ENCODE measurements around the gene ALDOA. TPM values are rescaled to one million over a fixed set of nuclear protein-coding genes. Genes with fewer than 3 reads are reported as not detected.

The ALDOA gene
- total RNA-seq, 2 donors from 2014 or later, result 306 to 384 TPM

DNA sequence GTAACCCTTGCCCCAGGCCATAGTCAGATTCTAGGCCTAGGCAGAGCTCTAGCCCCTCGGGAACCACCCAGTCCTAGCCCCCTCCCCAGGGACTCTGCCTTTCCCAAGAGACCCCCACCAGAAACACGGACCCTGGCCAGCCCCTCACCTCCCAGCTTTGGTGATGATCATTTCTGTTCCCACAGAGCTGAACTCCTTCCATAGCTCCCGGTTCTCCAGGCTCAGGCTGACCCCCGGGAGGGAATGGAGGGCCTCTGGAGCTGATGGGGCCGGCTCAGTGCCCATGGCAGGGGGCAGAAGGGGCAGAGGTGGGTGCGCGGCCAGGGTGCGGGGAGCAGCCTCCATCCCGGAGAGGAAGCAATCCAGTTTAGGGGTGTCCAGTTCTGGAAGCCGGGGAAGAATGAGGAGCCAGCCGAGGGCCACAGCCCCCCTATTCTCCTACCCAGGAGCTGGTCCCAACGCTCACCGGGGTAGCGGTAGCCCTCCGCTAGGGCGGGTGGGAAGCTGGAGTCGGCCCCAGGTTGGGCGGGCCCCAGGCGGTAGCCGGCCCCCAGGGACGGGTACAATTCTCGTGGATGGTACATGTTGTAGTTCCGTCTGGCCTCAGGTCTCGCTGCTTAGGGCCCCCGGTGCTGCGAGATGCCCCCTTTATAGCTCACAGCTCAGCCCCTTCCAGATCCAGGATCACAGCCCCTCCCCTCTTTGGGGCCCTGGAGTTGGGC lies 25.2 kb downstream of the ALDOA start:
- intact Hi-C loops (cut with DNase I), result no loop called here

DNA sequence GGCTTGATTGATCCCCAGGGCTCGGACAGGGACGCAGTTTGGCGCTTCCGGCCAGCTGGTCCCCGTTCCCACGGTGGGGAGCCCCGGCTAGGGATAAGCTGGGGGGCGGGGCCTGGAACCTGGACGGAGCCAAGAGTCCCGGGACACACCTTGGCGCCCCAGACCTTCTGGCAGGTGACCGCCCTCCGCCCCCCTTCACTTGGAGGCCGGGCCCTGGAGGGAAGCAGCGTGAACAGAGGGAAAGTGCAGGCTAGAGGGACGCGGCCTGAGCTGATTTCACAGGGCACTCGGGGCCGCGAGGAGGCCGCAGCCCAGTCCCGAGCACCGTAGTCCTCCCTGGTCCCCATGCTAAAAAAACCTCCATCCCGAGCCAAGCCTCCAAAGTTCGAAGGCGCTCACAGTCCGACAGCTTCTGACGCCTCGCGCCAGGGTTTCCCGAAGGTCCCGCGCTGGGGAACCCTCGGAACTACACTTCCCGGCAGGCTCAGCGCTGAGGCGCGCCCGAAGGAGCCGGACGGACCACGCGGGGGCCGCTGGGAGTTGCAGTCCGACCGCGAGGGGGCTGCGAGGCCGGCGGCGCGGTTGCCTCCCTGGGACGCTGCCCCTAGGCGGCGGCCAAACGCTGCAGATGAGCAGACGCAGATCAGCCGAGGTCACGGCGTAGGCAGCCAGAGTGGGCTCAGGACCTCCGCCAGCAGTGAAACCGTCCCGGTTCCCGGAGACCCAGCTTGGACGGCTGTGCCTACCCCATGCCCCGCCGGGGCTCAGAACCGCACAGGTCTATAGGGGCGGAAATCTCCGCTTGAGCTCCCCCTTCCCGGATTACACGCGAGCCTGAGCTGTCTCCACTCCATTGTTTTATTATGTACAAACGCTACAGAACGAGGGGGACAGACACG lies 26.2 kb downstream of the ALDOA start, which contains the start of gene TBX6:
Gene TBX6 (minus strand): TSS at position 451 of the 899 bp plus-strand sequence. CDS start 731 bp downstream, outside the sequence.
- H3K9me3 ChIP-seq, result no peaks in the 10 kb centered on the region
- intact Hi-C loops (cut with DNase I), result no loop called here
- H3K27me3 ChIP-seq, result no peaks in the 10 kb centered on the region
- ATAC-seq (peak; percentile 83), DNase-seq (peak; percentile 92 to 94 (median 94))
- H3K4me1 ChIP-seq, result peaks cover 44% of the 10 kb centered on the region
- peaks cover 0 to 2% of the 10 kb centered on the region in 2 donors for H3K36me3 ChIP-seq (replicated peaks in 1 of 2; ENCODE audit: insufficient read depth in 1 of 2, low read depth in 2 of 2)
- peak within 1 kb of the TSS in 1 of 2 donors; percentile 22 for H3K4me3 ChIP-seq
- whole genome bisulfite sequencing, 2 donors, result 1% methylated on average over 27 to 76 of the region's 76 CpGs
- peak within 1 kb of the TSS; percentile 64 to 80 (median 77) for H3K27ac ChIP-seq
- TF ChIP-seq POLR2A (IDR thresholded peaks at IDR 0.05), result peak in 2 of 3 donors; percentile 52 to 60
- peak; percentile 61 to 98 (median 84) for TF ChIP-seq CTCF (IDR thresholded peaks at IDR 0.05)

More for the DNA sequence above, 25.2 kb downstream of the ALDOA start:
- no peak overlapping the region for H3K4me3 ChIP-seq
- H3K36me3 ChIP-seq (replicated peaks in 1 of 2; ENCODE audit: insufficient read depth in 1 of 2, low read depth in 2 of 2), result peaks cover 0 to 2% of the 10 kb centered on the region in 2 donors
- TF ChIP-seq POLR2A (IDR thresholded peaks at IDR 0.05) (no peak), CTCF (IDR thresholded peaks at IDR 0.05) (no peak)
- peaks cover 40% of the 10 kb centered on the region for H3K4me1 ChIP-seq
- peak overlapping the region; percentile 64 to 80 (median 77) for H3K27ac ChIP-seq
- no peaks in the 10 kb centered on the region for H3K27me3 ChIP-seq
- WGBS, 2 donors, result 64 to 79% methylated on average over 17 to 26 of the region's 26 CpGs
- no peaks in the 10 kb centered on the region for H3K9me3 ChIP-seq
- DNase-seq (peak in 1 of 4 donors; percentile 39), ATAC-seq (no peak)

- H3K9me3 ChIP-seq, result no peaks in the 10 kb centered on the region
- ATAC-seq (peak; percentile 4), DNase-seq (peak; percentile 57 to 82 (median 62))
- peaks cover 0 to 2% of the 10 kb centered on the region in 2 donors for H3K36me3 ChIP-seq (replicated peaks in 1 of 2; ENCODE audit: insufficient read depth in 1 of 2, low read depth in 2 of 2)
- H3K4me3 ChIP-seq, result no peak overlapping the region
- intact Hi-C loops (cut with DNase I), result no loop called here
- no peaks in the 10 kb centered on the region for H3K27me3 ChIP-seq
- H3K27ac ChIP-seq, result peak overlapping the region; percentile 50 to 80 (median 77)
- H3K4me1 ChIP-seq, result peaks cover 46% of the 10 kb centered on the region
- TF ChIP-seq POLR2A (IDR thresholded peaks at IDR 0.05), result no peak
- peak in 5 of 7 experiments; percentile 28 to 49 (median 39) for TF ChIP-seq CTCF (IDR thresholded peaks at IDR 0.05)
- WGBS, 2 donors, result 12 to 25% methylated on average over 15 to 22 of the region's 22 CpGs
These were observed 26.9 kb downstream of the ALDOA start for GRCh38 chr16:30092373-30093010.

DNA sequence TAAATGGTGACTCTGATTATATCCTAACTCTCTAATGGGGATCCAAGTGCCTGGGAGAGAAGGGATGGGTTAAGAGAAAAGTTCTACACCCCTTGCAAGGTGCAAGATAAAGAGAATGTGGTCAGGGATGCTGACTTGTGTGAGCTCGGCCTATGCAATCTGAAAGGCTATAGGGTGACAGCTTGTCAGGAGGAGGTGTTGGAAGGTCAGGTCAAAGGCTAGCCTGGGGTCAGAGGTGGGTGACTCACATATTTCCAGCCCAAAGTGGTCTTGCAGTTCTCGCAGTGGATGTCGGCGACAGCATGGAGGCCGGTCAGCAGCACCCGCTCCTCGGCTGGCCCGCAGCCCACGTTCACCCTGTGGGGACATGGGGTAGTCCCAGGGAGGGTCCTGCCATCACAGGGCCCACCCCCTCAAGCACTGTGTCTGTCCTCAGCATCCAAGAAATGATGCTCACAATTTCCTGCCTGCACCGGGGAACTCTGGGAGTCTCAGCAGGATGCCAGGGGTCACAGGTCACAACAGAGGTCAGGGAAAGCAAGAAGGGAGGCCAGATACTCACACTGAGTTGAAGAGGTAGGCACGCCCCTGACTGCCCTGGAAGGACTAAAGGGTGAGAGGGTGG lies 29.1 kb downstream of the ALDOA start:
- intact Hi-C loops (cut with DNase I), result no loop called here
- ATAC-seq (no peak), DNase-seq (no peak)
- no peaks in the 10 kb centered on the region for H3K9me3 ChIP-seq
- H3K4me1 ChIP-seq, result peaks cover 46% of the 10 kb centered on the region
- H3K27me3 ChIP-seq, result no peaks in the 10 kb centered on the region
- H3K4me3 ChIP-seq, result peak overlapping the region; percentile 53 to 73
- peak overlapping the region; percentile 90 to 98 (median 92) for H3K27ac ChIP-seq
- H3K36me3 ChIP-seq (replicated peaks in 1 of 2; ENCODE audit: insufficient read depth in 1 of 2, low read depth in 2 of 2), result peaks cover 0 to 2% of the 10 kb centered on the region in 2 donors
- WGBS, 2 donors, result 57 to 73% methylated on average over 5 to 11 of the region's 11 CpGs
- TF ChIP-seq POLR2A (IDR thresholded peaks at IDR 0.05), result no peak
